CD8-positive, alpha-beta memory T cell (primary cell): Measurements from ENCODE around the gene P3H2. TPM values are rescaled to one million over a fixed set of nuclear protein-coding genes. Genes with fewer than 3 reads are reported as not detected.

Experiments
- CTCF ChIA-PET: fragments of 350-600 bp; sonication (Branson Sonifier 250); formaldehyde crosslinking; loops from one replicate; lab custom pipeline; 2021; ENCODE audit warnings: antibody characterized with exemption; lab: Charles Lee
- POLR2A ChIA-PET: fragments of 350-600 bp; sonication (Branson Sonifier 250); formaldehyde crosslinking; loops from one replicate; lab custom pipeline; 2021; ENCODE audit warnings: antibody characterized with exemption; lab: Charles Lee
- DNase-seq, 5 donors: peaks; one replicate each; pipeline versions ENCODE4 v3.0.0 to v3.0.0-alpha.2; 2020 to 2022; ENCODE audit warnings: mixed read lengths in 1 of 5
- H3K27ac ChIP-seq: one replicate; pipeline ENCODE4 v1.7.0; 2013; ENCODE audit warnings: low read depth, mild to moderate bottlenecking, low read length, moderate library complexity
- H3K27me3 ChIP-seq: 2 replicates; pipeline ENCODE4 v1.7.0; 2013; ENCODE audit warnings: low read length, mild to moderate bottlenecking; ENCODE audit not compliant: insufficient read depth, poor library complexity, severe bottlenecking
- H3K36me3 ChIP-seq: 2 replicates; pipeline ENCODE4 v1.7.0; 2013; ENCODE audit warnings: mild to moderate bottlenecking, low read length, moderate library complexity; ENCODE audit not compliant: insufficient read depth
- H3K4me1 ChIP-seq: 2 replicates; pipeline ENCODE4 v1.7.0; 2013; ENCODE audit warnings: mild to moderate bottlenecking, low read length, moderate library complexity; ENCODE audit not compliant: insufficient read depth
- H3K4me3 ChIP-seq: 2 replicates; pipeline ENCODE4 v1.7.0; 2013; ENCODE audit warnings: mild to moderate bottlenecking, low read length
- H3K9me3 ChIP-seq: 2 replicates; pipeline ENCODE4 v1.7.0; 2013; ENCODE audit warnings: mild to moderate bottlenecking, low read length
- H3K27ac Mint-ChIP-seq, 8 donors: one replicate each; pipeline ENCODE4 v1.8.0; 2020 to 2021; ENCODE audit warnings: mixed read lengths in 8 of 8, mild to moderate bottlenecking in 6 of 8, inconsistent platforms in 3 of 8, moderate library complexity in 3 of 8
- H3K27me3 Mint-ChIP-seq, 2 donors: one replicate each; pipeline ENCODE4 v1.8.0; 2020 to 2021; ENCODE audit warnings: mixed read lengths in 2 of 2, mild to moderate bottlenecking in 1 of 2, moderate library complexity in 1 of 2
- H3K36me3 Mint-ChIP-seq, 3 donors: one replicate each; pipeline ENCODE4 v1.8.0; 2020 to 2021; ENCODE audit warnings: mixed read lengths in 3 of 3, inconsistent platforms in 1 of 3, mild to moderate bottlenecking in 1 of 3
- H3K4me1 Mint-ChIP-seq, 3 donors: one replicate each; pipeline ENCODE4 v1.8.0; 2020 to 2021; ENCODE audit warnings: mixed read lengths in 3 of 3, inconsistent platforms in 1 of 3, mild to moderate bottlenecking in 1 of 3
- H3K4me3 Mint-ChIP-seq, 7 donors: one replicate each; pipeline ENCODE4 v1.8.0; 2020 to 2021; ENCODE audit warnings: mixed read lengths in 7 of 7, mild to moderate bottlenecking in 6 of 7, moderate library complexity in 4 of 7, inconsistent platforms in 2 of 7
- H3K9me3 Mint-ChIP-seq, 5 donors: one replicate each; pipeline ENCODE4 v1.8.0; 2020 to 2022; ENCODE audit warnings: mixed read lengths in 5 of 5, mild to moderate bottlenecking in 3 of 5, moderate library complexity in 2 of 5, inconsistent platforms in 1 of 5
- polyA plus RNA-seq: library from polyadenylated mRNA; unstranded; fragments of 300-500 nt; fragmentation: Illumina TruSeq; gene quantifications from one replicate; pipeline ENCODE4 v1.2.3, GENCODE V29; 2021
- total RNA-seq, 2 experiments: library from RNA; stranded (reverse); gene quantifications; one replicate each; pipeline ENCODE4 v1.2.3, GENCODE V29; 2021

The P3H2 gene
- total and polyA plus RNA-seq, 3 experiments from 2014 or later = not detected

- POLR2A ChIA-PET = no interaction called here
- Mint-ChIP-seq H3K27me3 (peaks cover 1 to 16% of the 10 kb centered on the region in 2 donors), H3K4me1 (no peaks in the 10 kb centered on the region), H3K27ac (no peak overlapping the region), H3K4me3 (no peak overlapping the region), H3K9me3 (no peaks in the 10 kb centered on the region), H3K36me3 (no peaks in the 10 kb centered on the region)
- Histone ChIP-seq H3K27ac (no peak overlapping the region), H3K36me3 (no peaks in the 10 kb centered on the region), H3K4me1 (no peaks in the 10 kb centered on the region), H3K9me3 (no peaks in the 10 kb centered on the region), H3K4me3 (no peak overlapping the region), H3K27me3 (no peaks in the 10 kb centered on the region)
- CTCF ChIA-PET = no interaction called here
- no peak for DNase-seq
Measured at GRCh38 chr3:190042558-190042957, 78.1 kb downstream of the P3H2 start.

- no peaks in the 10 kb centered on the region for H3K36me3 ChIP-seq
- ChIA-PET CTCF (no interaction called here), POLR2A (no interaction called here)
- no peak overlapping the region for H3K27ac ChIP-seq
- H3K4me3 Mint-ChIP-seq = no peak overlapping the region
- no peak for DNase-seq
- H3K9me3 Mint-ChIP-seq = no peaks in the 10 kb centered on the region
- no peak overlapping the region for H3K27ac Mint-ChIP-seq
- no peaks in the 10 kb centered on the region for H3K9me3 ChIP-seq
- H3K27me3 ChIP-seq = no peaks in the 10 kb centered on the region
- H3K4me1 ChIP-seq = no peaks in the 10 kb centered on the region
- H3K4me1 Mint-ChIP-seq = no peaks in the 10 kb centered on the region
- peaks cover 1 to 20% of the 10 kb centered on the region in 2 donors for H3K27me3 Mint-ChIP-seq
- H3K4me3 ChIP-seq = no peak overlapping the region
- no peaks in the 10 kb centered on the region for H3K36me3 Mint-ChIP-seq
Measured at GRCh38 chr3:190041333-190042041, 79.2 kb downstream of the P3H2 start.

GRCh38 chr3:190040145-190040544 lies 80.6 kb downstream of the P3H2 start:
- no peak overlapping the region for H3K27ac Mint-ChIP-seq
- no peaks in the 10 kb centered on the region for H3K36me3 ChIP-seq
- CTCF ChIA-PET = no interaction called here
- H3K4me3 ChIP-seq = no peak overlapping the region
- no peak overlapping the region for H3K27ac ChIP-seq
- H3K9me3 ChIP-seq = no peaks in the 10 kb centered on the region
- POLR2A ChIA-PET = no interaction called here
- H3K36me3 Mint-ChIP-seq = no peaks in the 10 kb centered on the region
- H3K4me3 Mint-ChIP-seq = no peak overlapping the region
- no peaks in the 10 kb centered on the region for H3K4me1 Mint-ChIP-seq
- H3K9me3 Mint-ChIP-seq = no peaks in the 10 kb centered on the region
- no peak for DNase-seq
- H3K27me3 Mint-ChIP-seq = peaks cover 1 to 26% of the 10 kb centered on the region in 2 donors
- H3K27me3 ChIP-seq = no peaks in the 10 kb centered on the region
- no peaks in the 10 kb centered on the region for H3K4me1 ChIP-seq

- Mint-ChIP-seq H3K9me3 (no peaks in the 10 kb centered on the region), H3K27ac (peak overlapping the region in 1 of 8 donors; percentile 36), H3K4me3 (peak overlapping the region in 1 of 7 donors; percentile 13), H3K27me3 (peaks cover 3 to 23% of the 10 kb centered on the region in 2 donors), H3K4me1 (no peaks in the 10 kb centered on the region), H3K36me3 (no peaks in the 10 kb centered on the region)
- Histone ChIP-seq H3K4me3 (no peak overlapping the region), H3K27ac (no peak overlapping the region), H3K9me3 (no peaks in the 10 kb centered on the region), H3K36me3 (no peaks in the 10 kb centered on the region), H3K27me3 (no peaks in the 10 kb centered on the region), H3K4me1 (no peaks in the 10 kb centered on the region)
- POLR2A ChIA-PET = no interaction called here
- DNase-seq = no peak
- CTCF ChIA-PET = no interaction called here
Measured at GRCh38 chr3:190038050-190038933, 82.4 kb downstream of the P3H2 start.

GRCh38 chr3:190036631-190037030 lies 84.1 kb downstream of the P3H2 start:
- ChIA-PET POLR2A (no interaction called here), CTCF (no interaction called here)
- Histone ChIP-seq H3K27me3 (no peaks in the 10 kb centered on the region), H3K36me3 (no peaks in the 10 kb centered on the region), H3K9me3 (no peaks in the 10 kb centered on the region), H3K4me1 (no peaks in the 10 kb centered on the region), H3K4me3 (no peak overlapping the region), H3K27ac (no peak overlapping the region)
- no peak overlapping the region for H3K27ac Mint-ChIP-seq
- no peak overlapping the region for H3K4me3 Mint-ChIP-seq
- no peaks in the 10 kb centered on the region for H3K9me3 Mint-ChIP-seq
- no peak for DNase-seq
- no peaks in the 10 kb centered on the region for H3K36me3 Mint-ChIP-seq
- peaks cover 3 to 18% of the 10 kb centered on the region in 2 donors for H3K27me3 Mint-ChIP-seq
- no peaks in the 10 kb centered on the region for H3K4me1 Mint-ChIP-seq

- DNase-seq = no peak
- Histone ChIP-seq H3K27ac (no peak overlapping the region), H3K9me3 (no peaks in the 10 kb centered on the region), H3K36me3 (no peaks in the 10 kb centered on the region), H3K4me1 (no peaks in the 10 kb centered on the region), H3K4me3 (no peak overlapping the region), H3K27me3 (no peaks in the 10 kb centered on the region)
- H3K4me3 Mint-ChIP-seq = no peak overlapping the region
- H3K27me3 Mint-ChIP-seq = peaks cover 3 to 18% of the 10 kb centered on the region in 2 donors
- H3K36me3 Mint-ChIP-seq = no peaks in the 10 kb centered on the region
- H3K9me3 Mint-ChIP-seq = no peaks in the 10 kb centered on the region
- POLR2A ChIA-PET = no interaction called here
- no peak overlapping the region for H3K27ac Mint-ChIP-seq
- CTCF ChIA-PET = no interaction called here
- no peaks in the 10 kb centered on the region for H3K4me1 Mint-ChIP-seq
Measured at GRCh38 chr3:190034446-190034845, 86.3 kb downstream of the P3H2 start.

GRCh38 chr3:190032923-190033322 lies 87.8 kb downstream of the P3H2 start:
- H3K36me3 Mint-ChIP-seq = no peaks in the 10 kb centered on the region
- H3K4me1 Mint-ChIP-seq = no peaks in the 10 kb centered on the region
- peaks cover 3 to 24% of the 10 kb centered on the region in 2 donors for H3K27me3 Mint-ChIP-seq
- no peaks in the 10 kb centered on the region for H3K27me3 ChIP-seq
- H3K4me1 ChIP-seq = no peaks in the 10 kb centered on the region
- no peak overlapping the region for H3K27ac ChIP-seq
- H3K27ac Mint-ChIP-seq = no peak overlapping the region
- POLR2A ChIA-PET = no interaction called here
- no peaks in the 10 kb centered on the region for H3K36me3 ChIP-seq
- no peak overlapping the region for H3K4me3 Mint-ChIP-seq
- no peak for DNase-seq
- H3K9me3 Mint-ChIP-seq = no peaks in the 10 kb centered on the region
- H3K4me3 ChIP-seq = no peak overlapping the region
- no peaks in the 10 kb centered on the region for H3K9me3 ChIP-seq
- CTCF ChIA-PET = no interaction called here
